ENCODE measurements around the gene RUVBL2. TPM values are rescaled to one million over a fixed set of nuclear protein-coding genes. Genes with fewer than 3 reads are reported as not detected.

The RUVBL2 gene
- total and polyA plus RNA-seq, 2 donors (not counting 3 experiments of a cell fraction or from before 2014, with no cell fraction given): 115 to 185 TPM

DNA sequence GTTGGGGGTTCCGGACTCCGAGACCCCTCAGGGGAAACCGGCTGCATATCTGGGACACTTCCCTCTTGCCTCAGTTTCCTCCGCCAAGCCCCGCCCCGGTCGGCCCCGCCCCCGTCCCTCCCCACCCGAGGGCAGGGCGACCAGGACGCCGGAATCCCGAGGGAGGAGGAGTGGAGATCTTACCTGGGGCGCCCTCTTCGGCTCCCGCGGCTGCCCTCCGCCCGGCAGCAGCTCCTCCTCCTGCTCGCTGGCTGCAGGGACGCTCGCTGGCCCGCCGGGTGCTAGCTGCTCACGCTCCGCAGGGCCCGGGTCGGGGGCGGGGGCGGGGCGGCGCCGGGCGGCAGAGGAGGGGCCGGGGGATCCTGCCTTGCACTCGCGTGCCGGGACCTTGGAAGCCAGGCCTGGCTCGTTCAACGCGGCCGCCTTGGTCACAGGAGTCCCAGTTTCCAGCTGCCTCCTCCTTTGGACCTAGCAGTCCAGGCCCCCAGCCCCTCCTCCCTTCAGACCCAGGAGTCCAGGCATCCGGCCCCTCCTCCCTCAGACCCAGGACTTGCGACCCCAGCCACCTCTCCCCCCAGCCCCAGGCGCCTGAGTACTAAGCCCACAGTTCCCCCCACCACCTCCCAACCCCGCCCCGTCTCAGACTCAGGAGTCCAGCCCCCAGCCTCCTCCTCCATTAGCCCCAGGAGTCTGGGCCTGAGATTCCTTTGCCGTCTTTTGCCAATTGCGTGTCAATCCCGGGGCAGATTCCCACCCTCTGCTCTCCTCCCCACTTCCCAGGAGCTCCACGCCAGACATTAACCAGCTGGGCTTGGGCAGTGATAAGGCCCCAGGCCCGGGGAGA is 71.3 kb downstream of the RUVBL2 start, which contains the start of gene NTF4:
NTF4 (minus strand) TSS at position 51 of the 844 bp plus-strand sequence. CDS start 2,821 bp downstream, outside the sequence.
- Histone ChIP-seq H2AFZ (ENCODE audit: low read depth, low read length) (no peak within 1 kb of the TSS), H3K4me2 (ENCODE audit: insufficient read depth, low read length) (no peak within 1 kb of the TSS), H3K79me2 (ENCODE audit: control insufficient read depth, insufficient read depth, low read length) (no peaks in the 10 kb centered on the region), H3K9me3 (replicated peaks; ENCODE audit: control insufficient read depth, insufficient read depth, low read length) (no peaks in the 10 kb centered on the region), H3K27ac (ENCODE audit: insufficient read depth, low read depth, low read length) (no peak within 1 kb of the TSS), H3K9ac (replicated peaks; ENCODE audit: extremely low read depth, insufficient read depth, low read length) (no peak within 1 kb of the TSS), H3K4me3 (replicated peaks in 1 of 3; ENCODE audit: insufficient read depth in 1 of 3, low read depth in 1 of 3, low read length in 3 of 3) (no peak within 1 kb of the TSS), H3K9me1 (replicated peaks; ENCODE audit: control insufficient read depth, extremely low read depth, insufficient read depth, low read length) (no peaks in the 10 kb centered on the region), H4K20me1 (replicated peaks; ENCODE audit: control insufficient read depth, extremely low read depth, insufficient read depth, low read length) (no peaks in the 10 kb centered on the region), H3K36me3 (ENCODE audit: control insufficient read depth in 2 of 2, extremely low read depth in 1 of 2, insufficient read depth in 2 of 2, low read length in 2 of 2) (no peaks in the 10 kb centered on the region), H3K27me3 (ENCODE audit: control insufficient read depth in 2 of 2, insufficient read depth in 2 of 2, low read length in 2 of 2) (peaks cover 30 to 40% of the 10 kb centered on the region in 2 experiments), H3K4me1 (ENCODE audit: control insufficient read depth, extremely low read depth, insufficient read depth, low read length) (no peaks in the 10 kb centered on the region)
- no peak for FAIRE-seq
- TF ChIP-seq FOS (IDR thresholded peaks at IDR 0.05; ENCODE audit: borderline replicate concordance, insufficient read depth, low read length) (no peak), POLR2AphosphoS5 (IDR thresholded peaks at IDR 0.05; ENCODE audit: insufficient read depth, low read depth, low read length) (no peak), JUN (IDR thresholded peaks at IDR 0.05; ENCODE audit: borderline replicate concordance, insufficient read depth, insufficient read length, low read depth) (no peak), GATA2 (IDR thresholded peaks at IDR 0.05; ENCODE audit: insufficient read depth, insufficient read length, low read depth, low read length) (no peak), POLR2A (IDR thresholded peaks at IDR 0.05; ENCODE audit: low read depth, low read length) (no peak), MYC (IDR thresholded peaks at IDR 0.05; ENCODE audit: low read depth, low read length) (no peak), EZH2 (IDR thresholded peaks at IDR 0.05; ENCODE audit: borderline replicate concordance, low read depth, low read length, severe bottlenecking) (no peak)
- TF ChIP-seq, protein P1, sequence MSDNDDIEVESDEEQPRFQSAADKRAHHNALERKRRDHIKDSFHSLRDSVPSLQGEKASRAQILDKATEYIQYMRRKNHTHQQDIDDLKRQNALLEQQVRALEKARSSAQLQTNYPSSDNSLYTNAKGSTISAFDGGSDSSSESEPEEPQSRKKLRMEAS (IDR thresholded peaks at IDR 0.05; ENCODE audit: insufficient read depth, insufficient read length): no peak
- TF ChIP-seq, protein P2, sequence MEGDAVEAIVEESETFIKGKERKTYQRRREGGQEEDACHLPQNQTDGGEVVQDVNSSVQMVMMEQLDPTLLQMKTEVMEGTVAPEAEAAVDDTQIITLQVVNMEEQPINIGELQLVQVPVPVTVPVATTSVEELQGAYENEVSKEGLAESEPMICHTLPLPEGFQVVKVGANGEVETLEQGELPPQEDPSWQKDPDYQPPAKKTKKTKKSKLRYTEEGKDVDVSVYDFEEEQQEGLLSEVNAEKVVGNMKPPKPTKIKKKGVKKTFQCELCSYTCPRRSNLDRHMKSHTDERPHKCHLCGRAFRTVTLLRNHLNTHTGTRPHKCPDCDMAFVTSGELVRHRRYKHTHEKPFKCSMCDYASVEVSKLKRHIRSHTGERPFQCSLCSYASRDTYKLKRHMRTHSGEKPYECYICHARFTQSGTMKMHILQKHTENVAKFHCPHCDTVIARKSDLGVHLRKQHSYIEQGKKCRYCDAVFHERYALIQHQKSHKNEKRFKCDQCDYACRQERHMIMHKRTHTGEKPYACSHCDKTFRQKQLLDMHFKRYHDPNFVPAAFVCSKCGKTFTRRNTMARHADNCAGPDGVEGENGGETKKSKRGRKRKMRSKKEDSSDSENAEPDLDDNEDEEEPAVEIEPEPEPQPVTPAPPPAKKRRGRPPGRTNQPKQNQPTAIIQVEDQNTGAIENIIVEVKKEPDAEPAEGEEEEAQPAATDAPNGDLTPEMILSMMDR (IDR thresholded peaks at IDR 0.05; ENCODE audit: extremely low read depth in 1 of 2, insufficient read depth in 1 of 2, low read depth in 1 of 2, low read length in 2 of 2): no peak
- CTCF ChIA-PET: interaction anchor here (0.6 to 1.9 kb wide), 5 partner anchors 9 to 140 kb away, joined by 3 to 6 read pairs (median 5); no protein-coding TSS in a partner anchor
- no TSS peak for BruUV-seq (replicated peaks)
- POLR2A ChIA-PET: no interaction called here
- dilution Hi-C loops (cut with MboI; ENCODE audit: extremely low pct_ligation_motif_present, low sequenced_read_pairs) (no loop called here), intact Hi-C loops (cut with micrococcal nuclease) (no loop called here)
- DNase-seq (ENCODE audit: low read depth, low spot score): no peak

Small RNA genes within 50 kb of the gene (microRNA-seq; reads per million reads assigned to microRNA genes)
- not detected for gene MIR6798 (ENCODE audit: borderline number of aligned reads, borderline replicate concordance)

Small RNA genes within 50 kb of the gene (small RNA-seq; reads per million reads assigned to genes)
- not detected for gene MIR6798 (ENCODE audit: insufficient read depth, insufficient read length, low read depth, low replicate concordance)

Other genes starting within 250 kb of the RUVBL2 start
- gene IZUMO1, start 247.0 kb upstream of the RUVBL2 start, total RNA-seq: 1.2 TPM in 2 replicates
- gene IZUMO1, start 247.0 kb upstream of the RUVBL2 start, polyA plus RNA-seq: 0.18 and 0.35 TPM in 2 replicates
- gene FUT1, start 241.2 kb upstream of the RUVBL2 start, total RNA-seq: 4.8 and 5.2 TPM in 2 replicates
- gene FUT1, start 241.2 kb upstream of the RUVBL2 start, polyA plus RNA-seq: 1.9 and 2.6 TPM in 2 replicates
- gene FGF21, start 238.4 kb upstream of the RUVBL2 start, total RNA-seq: not detected in 2 replicates
- not detected in 2 replicates for gene FGF21, start 238.4 kb upstream of the RUVBL2 start, polyA plus RNA-seq
- 53.9 and 62.5 TPM in 2 replicates for gene BCAT2, start 182.9 kb upstream of the RUVBL2 start, total RNA-seq
- gene BCAT2, start 182.9 kb upstream of the RUVBL2 start, polyA plus RNA-seq: 62.0 and 74.7 TPM in 2 replicates
- 20.9 and 21.5 TPM in 2 replicates for gene HSD17B14, start 157.4 kb upstream of the RUVBL2 start, total RNA-seq
- 44.5 and 46.3 TPM in 2 replicates for gene HSD17B14, start 157.4 kb upstream of the RUVBL2 start, polyA plus RNA-seq
- 4.9 and 10.1 TPM in 2 replicates for gene PLEKHA4, start 125.3 kb upstream of the RUVBL2 start, total RNA-seq
- gene PLEKHA4, start 125.3 kb upstream of the RUVBL2 start, polyA plus RNA-seq: 3.9 and 4.5 TPM in 2 replicates
- 67.4 and 73.4 TPM in 2 replicates for gene PPP1R15A, start 121.5 kb upstream of the RUVBL2 start, total RNA-seq
- 34.3 and 42.3 TPM in 2 replicates for gene PPP1R15A, start 121.5 kb upstream of the RUVBL2 start, polyA plus RNA-seq
- not detected in 2 replicates for gene TULP2, start 95.1 kb upstream of the RUVBL2 start, total RNA-seq
- 0.08 and 0.18 TPM in 2 replicates for gene TULP2, start 95.1 kb upstream of the RUVBL2 start, polyA plus RNA-seq
- gene NUCB1, start 93.6 kb upstream of the RUVBL2 start, total RNA-seq: 190 and 194 TPM in 2 replicates
- 231 and 237 TPM in 2 replicates for gene NUCB1, start 93.6 kb upstream of the RUVBL2 start, polyA plus RNA-seq
- gene DHDH, start 60.2 kb upstream of the RUVBL2 start, total RNA-seq: not detected in 2 replicates
- not detected in 2 replicates for gene DHDH, start 60.2 kb upstream of the RUVBL2 start, polyA plus RNA-seq
- 267 and 295 TPM in 2 replicates for gene BAX, start 39.0 kb upstream of the RUVBL2 start, total RNA-seq
- 283 and 359 TPM in 2 replicates for gene BAX, start 39.0 kb upstream of the RUVBL2 start, polyA plus RNA-seq
- 1,636 and 1,937 TPM in 2 replicates for gene FTL, start 28.6 kb upstream of the RUVBL2 start, total RNA-seq
- gene FTL, start 28.6 kb upstream of the RUVBL2 start, polyA plus RNA-seq: 2,748 and 3,914 TPM in 2 replicates
- 53.9 and 58.9 TPM in 2 replicates for gene GYS1, start 578 bp upstream of the RUVBL2 start, total RNA-seq
- 39.0 and 41.7 TPM in 2 replicates for gene GYS1, start 578 bp upstream of the RUVBL2 start, polyA plus RNA-seq
- gene LHB, start 23.2 kb downstream of the RUVBL2 start, total RNA-seq: not detected in 2 replicates
- gene LHB, start 23.2 kb downstream of the RUVBL2 start, polyA plus RNA-seq: 1.3 and 1.4 TPM in 2 replicates
- not detected in 2 replicates for gene CGB3, start 30.4 kb downstream of the RUVBL2 start, total RNA-seq
- gene CGB3, start 30.4 kb downstream of the RUVBL2 start, polyA plus RNA-seq: not detected in 2 replicates
- not detected in 2 replicates for gene CGB2, start 38.0 kb downstream of the RUVBL2 start, total RNA-seq
- gene CGB2, start 38.0 kb downstream of the RUVBL2 start, polyA plus RNA-seq: not detected in 2 replicates
- not detected in 2 replicates for gene CGB1, start 43.0 kb downstream of the RUVBL2 start, total RNA-seq
- gene CGB1, start 43.0 kb downstream of the RUVBL2 start, polyA plus RNA-seq: not detected in 2 replicates
- gene CGB5, start 50.0 kb downstream of the RUVBL2 start, total RNA-seq: not detected in 2 replicates
- gene CGB5, start 50.0 kb downstream of the RUVBL2 start, polyA plus RNA-seq: not detected in 2 replicates
- not detected in 2 replicates for gene CGB8, start 55.2 kb downstream of the RUVBL2 start, total RNA-seq
- gene CGB8, start 55.2 kb downstream of the RUVBL2 start, polyA plus RNA-seq: not detected in 2 replicates
- gene CGB7, start 63.9 kb downstream of the RUVBL2 start, total RNA-seq: 0.42 TPM in 1 of 2 replicates, not detected in the other
- 0.41 and 0.62 TPM in 2 replicates for gene CGB7, start 63.9 kb downstream of the RUVBL2 start, polyA plus RNA-seq
- gene NTF4, start 70.9 kb downstream of the RUVBL2 start, total RNA-seq: not detected in 2 replicates
- gene NTF4, start 70.9 kb downstream of the RUVBL2 start, polyA plus RNA-seq: not detected in 2 replicates
- gene KCNA7, start 78.8 kb downstream of the RUVBL2 start, total RNA-seq: not detected in 2 replicates
- not detected in 2 replicates for gene KCNA7, start 78.8 kb downstream of the RUVBL2 start, polyA plus RNA-seq
- 215 and 228 TPM in 2 replicates for gene SNRNP70, start 91.6 kb downstream of the RUVBL2 start, total RNA-seq
- 300 and 317 TPM in 2 replicates for gene SNRNP70, start 91.6 kb downstream of the RUVBL2 start, polyA plus RNA-seq
- 4.2 and 4.5 TPM in 2 replicates for gene LIN7B, start 120.5 kb downstream of the RUVBL2 start, total RNA-seq
- gene LIN7B, start 120.5 kb downstream of the RUVBL2 start, polyA plus RNA-seq: 2.2 and 4.4 TPM in 2 replicates
- gene C19orf73, start 125.3 kb downstream of the RUVBL2 start, total RNA-seq: 1.5 TPM in 1 of 2 replicates, not detected in the other
- 1.8 and 2.5 TPM in 2 replicates for gene C19orf73, start 125.3 kb downstream of the RUVBL2 start, polyA plus RNA-seq
- 2.0 and 2.6 TPM in 2 replicates for gene PPFIA3, start 125.7 kb downstream of the RUVBL2 start, total RNA-seq
- gene PPFIA3, start 125.7 kb downstream of the RUVBL2 start, polyA plus RNA-seq: 1.3 and 1.4 TPM in 2 replicates
- gene HRC, start 161.5 kb downstream of the RUVBL2 start, total RNA-seq: not detected in 2 replicates
- gene HRC, start 161.5 kb downstream of the RUVBL2 start, polyA plus RNA-seq: not detected in 2 replicates
- 38.9 and 40.6 TPM in 2 replicates for gene TRPM4, start 163.9 kb downstream of the RUVBL2 start, total RNA-seq
- 17.6 and 23.7 TPM in 2 replicates for gene TRPM4, start 163.9 kb downstream of the RUVBL2 start, polyA plus RNA-seq